Fibroblast of lung (primary cell): ENCODE measurements around the gene VAMP5. TPM values are rescaled to one million over a fixed set of nuclear protein-coding genes. Genes with fewer than 3 reads are reported as not detected.

ENCODE experiments used
- DNase-seq, 2 donors: peaks; one replicate each; pipeline versions ENCODE4 v3.0.0 to v3.0.0-alpha.2; 2010; ENCODE audit warnings: low read depth in 2 of 2
- H2AFZ ChIP-seq: 2 replicates; pipeline ENCODE4 v1.5.1; 2012; ENCODE audit warnings: low read length, control low read depth, inconsistent platforms
- H3K27ac ChIP-seq: 2 replicates; pipeline ENCODE4 v1.5.1; 2011; ENCODE audit warnings: low read length, control low read depth; ENCODE audit not compliant: insufficient read depth
- H3K27me3 ChIP-seq: 2 replicates; pipeline ENCODE4 v1.5.1; 2011; ENCODE audit warnings: mild to moderate bottlenecking, low read length; ENCODE audit not compliant: control insufficient read depth, insufficient read depth
- H3K36me3 ChIP-seq: 2 replicates; pipeline ENCODE4 v1.5.1; 2011; ENCODE audit warnings: low read length; ENCODE audit not compliant: control insufficient read depth, insufficient read depth
- H3K4me1 ChIP-seq: 2 replicates; pipeline ENCODE4 v1.5.1; 2011; ENCODE audit warnings: low read length; ENCODE audit not compliant: control insufficient read depth, insufficient read depth; ENCODE audit errors: extremely low read depth
- H3K4me2 ChIP-seq: 2 replicates; pipeline ENCODE4 v1.5.1; 2011; ENCODE audit warnings: low read length, control low read depth; ENCODE audit not compliant: insufficient read depth; ENCODE audit errors: extremely low read depth
- H3K4me3 ChIP-seq, 4 experiments: fragments of 200-600 bp in 1 of 4; sonication (generic) in 1 of 4; replicated peaks in 1 of 4; 2 replicates each; pipeline ENCODE4 v1.5.1; 2011 to 2016; ENCODE audit warnings: low read length in 4 of 4, low read depth in 3 of 4, mild to moderate bottlenecking in 3 of 4, control low read depth in 2 of 4, inconsistent platforms in 1 of 4, mixed read lengths in 1 of 4; ENCODE audit not compliant: insufficient read depth in 1 of 4; ENCODE audit errors: control extremely low read depth in 1 of 4
- H3K79me2 ChIP-seq: 2 replicates; pipeline ENCODE4 v1.5.1; 2012; ENCODE audit warnings: mild to moderate bottlenecking, low read length, inconsistent platforms; ENCODE audit not compliant: control insufficient read depth, insufficient read depth
- H3K9ac ChIP-seq: 2 replicates; pipeline ENCODE4 v1.5.1; 2011; ENCODE audit warnings: mild to moderate bottlenecking, low read length, control low read depth; ENCODE audit not compliant: insufficient read depth
- H3K9me3 ChIP-seq: 2 replicates; pipeline ENCODE4 v1.5.1; 2012; ENCODE audit warnings: low read depth, low read length; ENCODE audit not compliant: control insufficient read depth, insufficient read depth
- H4K20me1 ChIP-seq: 2 replicates; pipeline ENCODE4 v1.5.1; 2011; ENCODE audit warnings: low read length; ENCODE audit not compliant: control insufficient read depth, insufficient read depth; ENCODE audit errors: extremely low read depth
- CTCF ChIP-seq, 2 donors: IDR thresholded peaks in 1 of 2; conservative IDR thresholded peaks in 1 of 2; 1 replicate in 1 of 2; 2 replicates in 1 of 2; pipeline ENCODE4 v1.5.1; 2011 to 2012; ENCODE audit warnings: low read length in 2 of 2, control low read depth in 1 of 2, inconsistent platforms in 1 of 2, low read depth in 1 of 2, mild to moderate bottlenecking in 1 of 2
- EZH2 ChIP-seq: IDR thresholded peaks from 2 replicates; pipeline ENCODE4 v1.5.1; 2012; ENCODE audit warnings: low read length, control low read depth, mild to moderate bottlenecking; ENCODE audit errors: missing control alignments
- polyA plus RNA-seq, 2 donors: library from polyadenylated mRNA; depleted of rRNA in 1 of 2; stranded (reverse) in 1 of 2; unstranded in 1 of 2; fragments of >200 nt; gene quantifications; 2 replicates each; pipeline ENCODE4 v1.2.1, GENCODE V29; 2011 to 2012; ENCODE audit warnings: missing spikeins in 1 of 2
- total RNA-seq: library from RNA; depleted of rRNA; stranded (reverse); fragments of >200 nt; gene quantifications from 2 replicates; pipeline ENCODE4 v1.2.1, GENCODE V29; 2014

The VAMP5 gene
- total and polyA plus RNA-seq, 2 donors (not counting 1 experiment from before 2014, with no cell fraction given) = 69.5 to 212 TPM

- Histone ChIP-seq H3K36me3 (peaks cover 1% of the 10 kb centered on the region), H4K20me1 (no peaks in the 10 kb centered on the region), H3K4me2 (no peak overlapping the region), H3K79me2 (peaks cover 8% of the 10 kb centered on the region), H3K9me3 (no peaks in the 10 kb centered on the region), H3K9ac (no peak overlapping the region), H3K4me1 (peaks cover 42% of the 10 kb centered on the region), H2AFZ (no peak overlapping the region), H3K27me3 (no peaks in the 10 kb centered on the region), H3K4me3 (no peak overlapping the region), H3K27ac (no peak overlapping the region)
- no peak for DNase-seq
- no peak for TF ChIP-seq CTCF (conservative IDR thresholded peaks at IDR 0.05 in 1 of 2, IDR thresholded peaks at IDR 0.05 in 1 of 2; ENCODE audit: low read depth in 1 of 2, low read length in 2 of 2)
- no peak for TF ChIP-seq EZH2
Observed at GRCh38 chr2:85588236-85588635, 4.0 kb downstream of the VAMP5 start.

DNA sequence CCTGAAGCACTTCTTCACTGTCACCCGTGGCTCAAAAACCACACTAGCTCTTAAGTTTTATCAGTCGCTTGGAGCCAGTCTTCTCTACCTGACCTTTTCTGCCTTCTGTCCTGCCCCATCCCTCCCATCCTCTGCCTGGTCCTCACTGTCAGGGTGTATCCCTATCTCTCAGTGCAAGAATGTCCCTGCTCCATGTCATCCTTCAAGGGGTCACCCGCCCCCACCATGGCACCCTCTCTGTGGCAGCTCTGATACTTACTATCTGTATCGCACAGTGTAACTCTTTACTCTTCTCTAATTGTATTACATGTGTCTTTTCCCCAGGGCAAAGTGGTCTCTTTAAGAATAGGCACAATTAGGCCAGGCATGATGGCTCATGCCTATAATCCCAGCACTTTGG is 4.4 kb downstream of the VAMP5 start:
- no peak for TF ChIP-seq EZH2
- TF ChIP-seq CTCF (conservative IDR thresholded peaks at IDR 0.05 in 1 of 2, IDR thresholded peaks at IDR 0.05 in 1 of 2; ENCODE audit: low read depth in 1 of 2, low read length in 2 of 2) = no peak
- Histone ChIP-seq H3K4me1 (peaks cover 42% of the 10 kb centered on the region), H3K4me2 (no peak overlapping the region), H3K4me3 (no peak overlapping the region), H3K9ac (no peak overlapping the region), H4K20me1 (no peaks in the 10 kb centered on the region), H2AFZ (no peak overlapping the region), H3K27me3 (no peaks in the 10 kb centered on the region), H3K27ac (no peak overlapping the region), H3K79me2 (peaks cover 8% of the 10 kb centered on the region), H3K9me3 (no peaks in the 10 kb centered on the region), H3K36me3 (peaks cover 1% of the 10 kb centered on the region)
- DNase-seq = no peak

DNA sequence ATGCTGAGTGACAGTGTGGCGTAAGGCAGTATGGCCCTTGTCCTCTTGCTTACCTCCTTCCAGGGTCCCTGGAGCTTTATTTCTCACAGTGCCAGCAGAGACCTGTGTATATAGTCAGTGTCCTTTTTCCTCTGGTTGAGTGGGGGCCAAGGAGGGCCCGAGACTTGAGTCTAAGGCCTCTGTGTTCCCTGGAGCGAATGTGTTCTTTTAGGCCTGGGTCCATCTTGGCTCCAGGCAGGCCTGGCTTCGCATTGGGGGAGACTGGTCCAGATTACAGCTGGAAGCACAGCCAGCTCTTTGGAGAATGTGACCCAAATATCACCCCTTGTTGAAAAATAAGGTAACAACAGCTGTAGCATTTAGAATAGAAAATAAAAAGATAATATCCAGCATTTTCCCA is 5.0 kb downstream of the VAMP5 start:
- H3K27me3 ChIP-seq = no peaks in the 10 kb centered on the region

More for the DNA sequence above, 5.0 kb downstream of the VAMP5 start:
- Histone ChIP-seq H3K9ac (no peak overlapping the region), H3K36me3 (peaks cover 1% of the 10 kb centered on the region), H3K4me1 (peaks cover 42% of the 10 kb centered on the region), H3K27ac (peak overlapping the region; percentile 26), H4K20me1 (no peaks in the 10 kb centered on the region), H3K4me2 (no peak overlapping the region), H3K4me3 (no peak overlapping the region), H3K79me2 (peaks cover 8% of the 10 kb centered on the region), H2AFZ (no peak overlapping the region), H3K9me3 (no peaks in the 10 kb centered on the region)
- TF ChIP-seq CTCF (conservative IDR thresholded peaks at IDR 0.05 in 1 of 2, IDR thresholded peaks at IDR 0.05 in 1 of 2; ENCODE audit: low read depth in 1 of 2, low read length in 2 of 2) = no peak
- TF ChIP-seq EZH2 = no peak
- DNase-seq = no peak
